PFSK-1 (cell line): Measurements from ENCODE around the gene C9orf43.

Experiments used
- FOXP2 ChIP-seq: optimal IDR thresholded peaks from 2 replicates; pipeline ENCODE3; 2011; ENCODE audit warnings: borderline replicate concordance, control low read depth, inconsistent platforms; ENCODE audit not compliant: insufficient read depth; ENCODE audit errors: extremely low read length, extremely low read depth
- POLR2AphosphoS5 ChIP-seq: IDR thresholded peaks from 2 replicates; pipeline ENCODE4 v1.6.1; 2012; ENCODE audit warnings: low read depth, mild to moderate bottlenecking, control low read depth, low read length, moderate library complexity
- SIN3A ChIP-seq: IDR thresholded peaks from 2 replicates; pipeline ENCODE4 v1.6.1; 2012; ENCODE audit warnings: mild to moderate bottlenecking, low read length, moderate library complexity, borderline replicate concordance; ENCODE audit not compliant: insufficient read depth
- TAF1 ChIP-seq: IDR thresholded peaks from 2 replicates; pipeline ENCODE4 v1.6.1; 2012; ENCODE audit warnings: low read length, control low read depth, borderline replicate concordance; ENCODE audit not compliant: insufficient read depth
- TF ChIP-seq, protein P1 (sequence below), 2 experiments: IDR thresholded peaks; 2 replicates each; pipeline versions ENCODE4 v1.6.1 to v1.8.0; 2011 to 2012; ENCODE audit warnings: low read depth in 2 of 2, low read length in 2 of 2, control low read depth in 1 of 2, inconsistent platforms in 1 of 2, mild to moderate bottlenecking in 1 of 2, moderate library complexity in 1 of 2; ENCODE audit not compliant: insufficient read depth in 1 of 2

Gene C9orf43

GRCh38 chr9:113425072-113425471 lies 14.5 kb downstream of the C9orf43 start:
- TF ChIP-seq POLR2AphosphoS5, result no peak
- no peak for TF ChIP-seq TAF1
- TF ChIP-seq SIN3A, result no peak
- TF ChIP-seq, protein P1, sequence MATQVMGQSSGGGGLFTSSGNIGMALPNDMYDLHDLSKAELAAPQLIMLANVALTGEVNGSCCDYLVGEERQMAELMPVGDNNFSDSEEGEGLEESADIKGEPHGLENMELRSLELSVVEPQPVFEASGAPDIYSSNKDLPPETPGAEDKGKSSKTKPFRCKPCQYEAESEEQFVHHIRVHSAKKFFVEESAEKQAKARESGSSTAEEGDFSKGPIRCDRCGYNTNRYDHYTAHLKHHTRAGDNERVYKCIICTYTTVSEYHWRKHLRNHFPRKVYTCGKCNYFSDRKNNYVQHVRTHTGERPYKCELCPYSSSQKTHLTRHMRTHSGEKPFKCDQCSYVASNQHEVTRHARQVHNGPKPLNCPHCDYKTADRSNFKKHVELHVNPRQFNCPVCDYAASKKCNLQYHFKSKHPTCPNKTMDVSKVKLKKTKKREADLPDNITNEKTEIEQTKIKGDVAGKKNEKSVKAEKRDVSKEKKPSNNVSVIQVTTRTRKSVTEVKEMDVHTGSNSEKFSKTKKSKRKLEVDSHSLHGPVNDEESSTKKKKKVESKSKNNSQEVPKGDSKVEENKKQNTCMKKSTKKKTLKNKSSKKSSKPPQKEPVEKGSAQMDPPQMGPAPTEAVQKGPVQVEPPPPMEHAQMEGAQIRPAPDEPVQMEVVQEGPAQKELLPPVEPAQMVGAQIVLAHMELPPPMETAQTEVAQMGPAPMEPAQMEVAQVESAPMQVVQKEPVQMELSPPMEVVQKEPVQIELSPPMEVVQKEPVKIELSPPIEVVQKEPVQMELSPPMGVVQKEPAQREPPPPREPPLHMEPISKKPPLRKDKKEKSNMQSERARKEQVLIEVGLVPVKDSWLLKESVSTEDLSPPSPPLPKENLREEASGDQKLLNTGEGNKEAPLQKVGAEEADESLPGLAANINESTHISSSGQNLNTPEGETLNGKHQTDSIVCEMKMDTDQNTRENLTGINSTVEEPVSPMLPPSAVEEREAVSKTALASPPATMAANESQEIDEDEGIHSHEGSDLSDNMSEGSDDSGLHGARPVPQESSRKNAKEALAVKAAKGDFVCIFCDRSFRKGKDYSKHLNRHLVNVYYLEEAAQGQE (IDR thresholded peaks at IDR 0.05; ENCODE audit: insufficient read depth in 1 of 2, low read depth in 2 of 2, low read length in 2 of 2), result no peak
- no peak for TF ChIP-seq FOXP2

- TF ChIP-seq POLR2AphosphoS5 (no peak), SIN3A (no peak), TAF1 (no peak), FOXP2 (no peak)
Observed at GRCh38 chr9:113426701-113427100, 16.2 kb downstream of the C9orf43 start.

DNA sequence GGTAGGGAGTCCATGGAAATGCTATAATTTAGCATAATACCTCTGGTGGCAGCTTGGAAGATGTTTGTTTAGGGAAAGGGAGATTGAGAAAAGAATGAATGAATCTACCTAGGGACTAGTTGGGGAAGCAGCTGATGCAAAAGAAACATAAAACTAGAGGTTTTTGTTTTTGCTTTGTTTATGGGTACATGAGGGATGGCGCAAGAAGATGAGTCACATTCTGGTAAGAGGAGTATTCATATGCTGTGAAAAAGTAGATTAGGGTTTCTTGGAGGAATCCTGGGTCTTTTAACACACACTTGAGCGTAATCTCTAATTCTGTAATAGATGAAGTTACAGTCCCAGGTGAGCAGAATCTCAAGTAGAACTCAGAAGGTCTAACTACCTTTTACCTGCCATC lies 17.1 kb downstream of the C9orf43 start:
- TF ChIP-seq TAF1 (no peak), SIN3A (no peak), FOXP2 (no peak), POLR2AphosphoS5 (no peak)
- TF ChIP-seq, protein P1 (IDR thresholded peaks at IDR 0.05; ENCODE audit: insufficient read depth in 1 of 2, low read depth in 2 of 2, low read length in 2 of 2), result no peak

DNA sequence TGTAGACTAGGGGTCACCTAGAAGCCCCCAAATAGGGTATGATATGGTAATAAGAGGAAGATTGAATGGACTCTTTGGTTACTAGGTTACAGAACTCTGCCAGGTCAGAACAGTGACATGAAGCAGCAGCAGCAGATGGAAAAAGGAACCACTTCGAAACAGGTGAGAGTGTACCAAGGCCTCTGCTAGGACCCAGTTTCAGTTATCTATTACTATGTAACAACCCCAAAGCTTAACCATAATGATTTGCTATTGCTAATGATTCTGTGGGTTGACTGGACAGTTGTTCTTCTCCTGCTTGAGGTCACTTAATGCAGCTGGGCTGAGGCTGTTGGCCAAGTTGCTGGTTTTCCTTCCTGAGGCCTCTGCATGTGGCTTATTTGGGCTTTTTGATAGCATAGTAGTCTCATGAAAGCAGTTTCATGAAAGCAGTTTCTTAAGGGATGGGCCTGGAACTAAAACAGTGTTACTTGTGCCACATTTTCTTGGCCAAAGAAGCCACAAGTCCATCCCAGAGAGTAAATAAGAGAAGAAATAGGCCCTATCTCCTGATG lies 17.6 kb downstream of the C9orf43 start:
- TF ChIP-seq POLR2AphosphoS5, result no peak
- TF ChIP-seq SIN3A, result no peak
- TF ChIP-seq FOXP2, result no peak
- no peak for TF ChIP-seq TAF1
- TF ChIP-seq, protein P1 (IDR thresholded peaks at IDR 0.05; ENCODE audit: insufficient read depth in 1 of 2, low read depth in 2 of 2, low read length in 2 of 2), result no peak

DNA sequence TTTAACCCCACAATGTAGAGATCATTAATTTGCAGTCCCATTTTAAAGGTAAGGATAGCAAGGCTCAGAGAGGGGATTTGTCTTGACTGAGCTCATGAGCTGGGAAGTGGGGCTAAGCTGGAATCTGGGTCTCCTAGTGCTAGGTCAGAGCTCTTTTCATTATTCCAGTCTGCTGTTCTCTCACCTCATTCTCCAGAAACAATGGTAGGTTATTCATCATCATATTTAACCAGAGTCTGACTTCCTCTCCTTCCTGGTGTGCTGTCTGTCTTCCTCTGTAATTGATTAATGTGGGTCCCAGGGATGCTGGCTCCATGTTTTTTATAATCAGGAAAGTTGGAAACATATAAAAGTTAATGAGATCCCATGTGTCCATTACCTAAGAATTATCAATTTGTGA lies 20.6 kb downstream of the C9orf43 start:
- TF ChIP-seq SIN3A (no peak), TAF1 (no peak), FOXP2 (no peak), POLR2AphosphoS5 (no peak)
- TF ChIP-seq, protein P1 (IDR thresholded peaks at IDR 0.05; ENCODE audit: insufficient read depth in 1 of 2, low read depth in 2 of 2, low read length in 2 of 2), result no peak
